PC-3 (cell line): ENCODE results near the gene SRXN1.

Experiments used
- CTCF ChIP-seq: fragments of 300-600 bp; sonication (generic); conservative IDR thresholded peaks from 2 replicates; pipeline ENCODE4 v1.5.1; 2017; ENCODE audit warnings: antibody characterized with exemption, low read depth, mild to moderate bottlenecking, low read length
- EZH2 ChIP-seq: fragments of 300-600 bp; sonication (generic); IDR thresholded peaks from one replicate; pipeline ENCODE4 v1.6.1; 2017; ENCODE audit warnings: antibody characterized with exemption, mild to moderate bottlenecking, low read length; ENCODE audit not compliant: unreplicated experiment

GRCh38 chr20:603116-603640 is 49.8 kb downstream of the SRXN1 start:
- TF ChIP-seq CTCF (no peak), EZH2 (no peak)
